GM18868 (cell line): ENCODE data around the gene RAVER2.
"Not testable (repeated sequence)": the region's sequence is repeated elsewhere in the genome, so short reads cannot be mapped to it uniquely, and the experiment has no call there.

Source experiments
- ATAC-seq: cut with Tn5 transposase; IDR thresholded peaks from one replicate; pipeline ENCODE4 v1.9.1; 2021; ENCODE audit warnings: mild to moderate bottlenecking, moderate library complexity; ENCODE audit not compliant: unreplicated experiment

Gene RAVER2

GRCh38 chr1:64801851-64802523 lies 57.1 kb downstream of the RAVER2 start:
- ATAC-seq = no peak

- no peak for ATAC-seq
Observed at GRCh38 chr1:64809309-64809708, 64.4 kb downstream of the RAVER2 start.

- no peak for ATAC-seq
Observed at GRCh38 chr1:64810001-64810400, 65.1 kb downstream of the RAVER2 start.

- ATAC-seq = no peak
Observed at GRCh38 chr1:64811131-64811530, 66.3 kb downstream of the RAVER2 start.

- no peak for ATAC-seq
Observed at GRCh38 chr1:64814427-64814826, 69.6 kb downstream of the RAVER2 start.

- not testable (repeated sequence) for ATAC-seq
Observed at GRCh38 chr1:64817364-64817763, 72.5 kb downstream of the RAVER2 start.

GRCh38 chr1:64820572-64820971 lies 75.7 kb downstream of the RAVER2 start:
- ATAC-seq = not testable (repeated sequence)

- ATAC-seq = no peak
Observed at GRCh38 chr1:64822621-64823020, 77.7 kb downstream of the RAVER2 start.

GRCh38 chr1:64823691-64824476 lies 79.0 kb downstream of the RAVER2 start:
- peak; percentile 74 for ATAC-seq

GRCh38 chr1:64826991-64827390 lies 82.1 kb downstream of the RAVER2 start:
- ATAC-seq = no peak

- ATAC-seq = peak; percentile 59
Observed at GRCh38 chr1:64828829-64829228, 84.0 kb downstream of the RAVER2 start.

- no peak for ATAC-seq
Observed at GRCh38 chr1:64829411-64830029, 84.6 kb downstream of the RAVER2 start.

- no peak for ATAC-seq
Observed at GRCh38 chr1:64830030-64830651, 85.3 kb downstream of the RAVER2 start.

- no peak for ATAC-seq
Observed at GRCh38 chr1:64834734-64835133, 89.9 kb downstream of the RAVER2 start.

- no peak for ATAC-seq
Observed at GRCh38 chr1:64836802-64837201, 91.9 kb downstream of the RAVER2 start.

GRCh38 chr1:64838486-64838885 lies 93.6 kb downstream of the RAVER2 start:
- ATAC-seq = no peak

GRCh38 chr1:64839261-64839660 lies 94.4 kb downstream of the RAVER2 start:
- no peak for ATAC-seq

GRCh38 chr1:64839732-64840405 lies 95.0 kb downstream of the RAVER2 start:
- ATAC-seq = no peak

- no peak for ATAC-seq
Observed at GRCh38 chr1:64841330-64842065, 96.6 kb downstream of the RAVER2 start.

GRCh38 chr1:64842224-64842623 lies 97.3 kb downstream of the RAVER2 start:
- no peak for ATAC-seq
